ENCODE results near the gene BIRC7.

DNA sequence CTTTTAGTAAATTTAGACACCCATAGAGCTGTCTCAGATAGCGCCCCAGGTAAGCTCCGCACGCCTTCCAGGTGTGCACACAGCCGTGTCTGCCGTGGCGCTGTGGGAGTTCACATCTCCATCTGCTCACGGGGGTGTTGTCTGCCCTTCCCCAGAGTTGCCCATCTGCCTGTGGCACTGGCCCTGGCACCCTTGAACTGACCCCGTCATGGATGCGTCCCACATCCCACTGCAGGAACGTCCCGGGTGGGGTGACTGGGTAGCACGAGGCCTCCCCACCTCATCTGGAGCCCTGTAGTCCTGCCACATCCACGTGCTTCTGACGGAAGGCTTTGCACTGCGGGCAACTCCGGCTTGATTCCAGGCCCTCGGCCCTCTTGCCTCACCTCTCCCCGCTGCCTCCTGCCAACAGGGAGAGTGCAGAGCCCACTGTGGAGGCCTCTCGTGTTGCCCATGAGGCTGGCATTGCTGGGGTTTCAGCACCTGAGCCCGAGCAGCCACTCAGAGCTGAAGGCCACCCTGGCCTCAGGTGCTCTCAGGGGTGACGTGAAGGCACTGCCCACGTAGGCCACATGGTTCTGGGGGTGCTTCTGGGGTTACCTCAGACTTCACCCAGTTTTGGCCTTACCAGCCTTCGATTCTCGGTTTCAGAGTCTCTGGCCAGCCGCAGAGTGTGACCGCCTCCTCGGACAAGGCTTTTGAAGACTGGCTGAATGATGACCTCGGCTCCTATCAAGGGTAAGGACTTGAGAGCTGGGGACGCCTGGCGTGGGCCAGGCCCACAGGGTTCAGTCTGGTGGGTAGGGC lies 42.0 kb downstream of the BIRC7 start:
- TF ChIP-seq, protein P1, sequence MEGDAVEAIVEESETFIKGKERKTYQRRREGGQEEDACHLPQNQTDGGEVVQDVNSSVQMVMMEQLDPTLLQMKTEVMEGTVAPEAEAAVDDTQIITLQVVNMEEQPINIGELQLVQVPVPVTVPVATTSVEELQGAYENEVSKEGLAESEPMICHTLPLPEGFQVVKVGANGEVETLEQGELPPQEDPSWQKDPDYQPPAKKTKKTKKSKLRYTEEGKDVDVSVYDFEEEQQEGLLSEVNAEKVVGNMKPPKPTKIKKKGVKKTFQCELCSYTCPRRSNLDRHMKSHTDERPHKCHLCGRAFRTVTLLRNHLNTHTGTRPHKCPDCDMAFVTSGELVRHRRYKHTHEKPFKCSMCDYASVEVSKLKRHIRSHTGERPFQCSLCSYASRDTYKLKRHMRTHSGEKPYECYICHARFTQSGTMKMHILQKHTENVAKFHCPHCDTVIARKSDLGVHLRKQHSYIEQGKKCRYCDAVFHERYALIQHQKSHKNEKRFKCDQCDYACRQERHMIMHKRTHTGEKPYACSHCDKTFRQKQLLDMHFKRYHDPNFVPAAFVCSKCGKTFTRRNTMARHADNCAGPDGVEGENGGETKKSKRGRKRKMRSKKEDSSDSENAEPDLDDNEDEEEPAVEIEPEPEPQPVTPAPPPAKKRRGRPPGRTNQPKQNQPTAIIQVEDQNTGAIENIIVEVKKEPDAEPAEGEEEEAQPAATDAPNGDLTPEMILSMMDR (conservative IDR thresholded peaks at IDR 0.05; ENCODE audit: low read length) = no peak
- TF ChIP-seq EZH2phosphoT487 (IDR thresholded peaks at IDR 0.05; ENCODE audit: borderline replicate concordance, low read depth, low read length) = no peak

Measured in OCI-LY7 (cell line).